Natural killer cell (primary cell): Measurements from ENCODE around the gene LONP1. TPM values are rescaled to one million over a fixed set of nuclear protein-coding genes. Genes with fewer than 3 reads are reported as not detected.

ENCODE experiments used
- ATAC-seq, 3 donors: fragments of 150-1000 bp in 2 of 3; fragments of 200-7000 bp in 1 of 3; cut with Tn5 transposase; 1 replicate in 1 of 3; 2 replicates in 2 of 3; pipeline ENCODE4 v1.10.0; 2021; ENCODE audit warnings: mild to moderate bottlenecking in 2 of 3, moderate library complexity in 2 of 3
- DNase-seq, 2 donors: peaks; one replicate each; pipeline versions ENCODE4 v3.0.0 to v3.0.0-alpha.2; 2013 to 2021; ENCODE audit warnings: mixed read lengths in 1 of 2
- H3K27ac ChIP-seq: one replicate; pipeline ENCODE4 v1.5.1; 2013; ENCODE audit warnings: mild to moderate bottlenecking, low read length
- H3K27me3 ChIP-seq: one replicate; pipeline ENCODE4 v1.6.1; 2013; ENCODE audit warnings: low read length; ENCODE audit not compliant: control insufficient read depth, insufficient read depth
- H3K36me3 ChIP-seq: one replicate; pipeline ENCODE4 v1.6.1; 2013; ENCODE audit warnings: low read length; ENCODE audit not compliant: control insufficient read depth, insufficient read depth
- H3K4me1 ChIP-seq: one replicate; pipeline ENCODE4 v1.6.1; 2013; ENCODE audit warnings: low read length; ENCODE audit not compliant: control insufficient read depth, insufficient read depth
- H3K4me3 ChIP-seq: one replicate; pipeline ENCODE4 v1.5.1; 2013; ENCODE audit warnings: low read length
- H3K9me3 ChIP-seq: one replicate; pipeline ENCODE4 v1.6.1; 2013; ENCODE audit warnings: low read length; ENCODE audit not compliant: control insufficient read depth, insufficient read depth
- H3K27ac Mint-ChIP-seq, 2 donors: one replicate each; pipeline ENCODE4 v1.8.0; 2022; ENCODE audit warnings: mild to moderate bottlenecking in 2 of 2, mixed read lengths in 2 of 2, moderate library complexity in 1 of 2
- H3K27me3 Mint-ChIP-seq, 2 donors: one replicate each; pipeline ENCODE4 v1.8.0; 2022; ENCODE audit warnings: low read depth in 2 of 2, mixed read lengths in 2 of 2
- H3K36me3 Mint-ChIP-seq: one replicate; pipeline ENCODE4 v1.8.0; 2022; ENCODE audit warnings: mixed read lengths
- H3K4me1 Mint-ChIP-seq, 2 donors: one replicate each; pipeline ENCODE4 v1.8.0; 2022; ENCODE audit warnings: mixed read lengths in 2 of 2
- H3K4me3 Mint-ChIP-seq: one replicate; pipeline ENCODE4 v1.8.0; 2022; ENCODE audit warnings: mild to moderate bottlenecking, moderate library complexity, mixed read lengths
- H3K9me3 Mint-ChIP-seq, 2 donors: one replicate each; pipeline ENCODE4 v1.8.0; 2022; ENCODE audit warnings: mixed read lengths in 2 of 2
- WGBS: methylation state at CpG from one replicate; pipeline ENCODE4 v1.1.7; 2013; ENCODE audit warnings: missing lambda C conversion rate; ENCODE audit not compliant: insufficient coverage; 5-methylcytosine and 5-hydroxymethylcytosine counted together
- intact Hi-C: fragments of 100-400 bp; cut with micrococcal nuclease; formaldehyde crosslinking; loops from one replicate; pipeline ENCODE4 v1.14.2; 2022
- total RNA-seq, 4 donors: library from RNA; stranded (reverse); fragments of 120-200 nt in 1 of 4; gene quantifications; one replicate each; pipeline versions ENCODE4 v1.2.3 to v1.2.4, GENCODE V29; 2013 to 2022
- TF ChIP-seq, protein P1 (sequence below): fragments of 200-600 bp; IDR thresholded peaks from one replicate; pipeline ENCODE4 v1.8.0; 2022; ENCODE audit warnings: antibody characterized with exemption

Gene LONP1
- total RNA-seq, 3 donors from 2014 or later (not counting 1 experiment from before 2014, with no cell fraction given): 50.5 to 61.8 (median 56.1) TPM

- Histone ChIP-seq H3K4me3 (no peak overlapping the region), H3K27ac (no peak overlapping the region), H3K36me3 (peaks cover 51% of the 10 kb centered on the region), H3K4me1 (no peaks in the 10 kb centered on the region), H3K9me3 (no peaks in the 10 kb centered on the region), H3K27me3 (no peaks in the 10 kb centered on the region)
- peak overlapping the region in 1 of 2 donors; percentile 25 for H3K27ac Mint-ChIP-seq
- H3K4me3 Mint-ChIP-seq: no peak overlapping the region
- TF ChIP-seq, protein P1, sequence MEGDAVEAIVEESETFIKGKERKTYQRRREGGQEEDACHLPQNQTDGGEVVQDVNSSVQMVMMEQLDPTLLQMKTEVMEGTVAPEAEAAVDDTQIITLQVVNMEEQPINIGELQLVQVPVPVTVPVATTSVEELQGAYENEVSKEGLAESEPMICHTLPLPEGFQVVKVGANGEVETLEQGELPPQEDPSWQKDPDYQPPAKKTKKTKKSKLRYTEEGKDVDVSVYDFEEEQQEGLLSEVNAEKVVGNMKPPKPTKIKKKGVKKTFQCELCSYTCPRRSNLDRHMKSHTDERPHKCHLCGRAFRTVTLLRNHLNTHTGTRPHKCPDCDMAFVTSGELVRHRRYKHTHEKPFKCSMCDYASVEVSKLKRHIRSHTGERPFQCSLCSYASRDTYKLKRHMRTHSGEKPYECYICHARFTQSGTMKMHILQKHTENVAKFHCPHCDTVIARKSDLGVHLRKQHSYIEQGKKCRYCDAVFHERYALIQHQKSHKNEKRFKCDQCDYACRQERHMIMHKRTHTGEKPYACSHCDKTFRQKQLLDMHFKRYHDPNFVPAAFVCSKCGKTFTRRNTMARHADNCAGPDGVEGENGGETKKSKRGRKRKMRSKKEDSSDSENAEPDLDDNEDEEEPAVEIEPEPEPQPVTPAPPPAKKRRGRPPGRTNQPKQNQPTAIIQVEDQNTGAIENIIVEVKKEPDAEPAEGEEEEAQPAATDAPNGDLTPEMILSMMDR: no peak
- WGBS: 96% methylated on average over 2 of the region's 2 CpGs
- no peaks in the 10 kb centered on the region for H3K27me3 Mint-ChIP-seq
- intact Hi-C loops: no loop called here
- H3K4me1 Mint-ChIP-seq: peaks cover 47 to 52% of the 10 kb centered on the region in 2 donors
- no peak for ATAC-seq
- H3K9me3 Mint-ChIP-seq: no peaks in the 10 kb centered on the region
- H3K36me3 Mint-ChIP-seq: peaks cover 39% of the 10 kb centered on the region
- DNase-seq: no peak
These were observed 77.7 kb downstream of the LONP1 start for GRCh38 chr19:5642204-5642603.

Other genes starting within 250 kb of the LONP1 start
- gene TINCR, start 152.2 kb downstream of the LONP1 start, total RNA-seq: 1 to 10 TPM; 1.6 to 2.2 (median 1.7) TPM
- gene SAFB2, start 97.4 kb downstream of the LONP1 start, total RNA-seq: 100 to 1,000 TPM; 232 to 264 (median 258) TPM
- 100 to 1,000 TPM; 195 to 229 (median 207) TPM for gene SAFB, start 97.1 kb downstream of the LONP1 start, total RNA-seq
- 10 to 100 TPM; 17.7 to 27.7 (median 25.1) TPM for gene MICOS13, start 39.6 kb downstream of the LONP1 start, total RNA-seq
- gene HSD11B1L, start 39.1 kb downstream of the LONP1 start, total RNA-seq: 1 to 10 TPM; 1.1 to 3.7 (median 3.0) TPM
- gene RPL36, start 29.9 kb downstream of the LONP1 start, total RNA-seq: 100 to 1,000 TPM; 363 to 505 (median 459) TPM
- gene CATSPERD, start 491 bp upstream of the LONP1 start, total RNA-seq: not detected
- gene PRR22, start 64.6 kb upstream of the LONP1 start, total RNA-seq: 1 to 10 TPM; 2.4 to 5.4 (median 4.2) TPM
- gene DUS3L, start 71.0 kb upstream of the LONP1 start, total RNA-seq: 100 to 1,000 TPM; 116 to 140 (median 128) TPM
- gene NRTN, start 84.9 kb upstream of the LONP1 start, total RNA-seq: under 1 TPM in 2 of 3 donors, not detected in 1; 0.33 to 0.34 TPM
- under 1 TPM in 1 of 3 donors, not detected in 2; 0.34 TPM for gene FUT6, start 119.6 kb upstream of the LONP1 start, total RNA-seq
- gene FUT3, start 131.3 kb upstream of the LONP1 start, total RNA-seq: not detected
- gene FUT5, start 150.4 kb upstream of the LONP1 start, total RNA-seq: 1 to 10 TPM; 1.2 to 3.9 (median 2.3) TPM
- gene NDUFA11, start 183.6 kb upstream of the LONP1 start, total RNA-seq: 100 to 1,000 TPM; 111 to 115 (median 113) TPM
- 10 to 100 TPM; 21.1 to 26.3 (median 24.2) TPM for gene VMAC, start 184.7 kb upstream of the LONP1 start, total RNA-seq
- gene CAPS, start 194.1 kb upstream of the LONP1 start, total RNA-seq: 10 to 100 TPM; 34.0 to 41.6 (median 38.3) TPM